HepG2 (cell line): ENCODE results near the gene ZDHHC7.

Source experiments
- BHLHE40 ChIP-seq: IDR thresholded peaks from 2 replicates; pipeline ENCODE4 v1.6.1; 2011; ENCODE audit warnings: low read length, improper control_type of control experiment
- ISL2 ChIP-seq: sonication (generic); formaldehyde crosslinking; IDR thresholded peaks from 2 replicates; pipeline ENCODE4 v1.5.0; 2020; ENCODE audit warnings: missing genetic modification reagents
- PHF21A ChIP-seq: sonication (generic); formaldehyde crosslinking; IDR thresholded peaks from 2 replicates; pipeline ENCODE4 v1.5.0; 2020; ENCODE audit warnings: mild to moderate bottlenecking, missing genetic modification reagents
- TAF1 ChIP-seq: sonication (generic); formaldehyde crosslinking; IDR thresholded peaks from 2 replicates; pipeline ENCODE4 v1.4.0; 2020; ENCODE audit warnings: missing genetic modification reagents
- TCF12 ChIP-seq, 2 experiments: fragments of 450-650 bp in 1 of 2; sonication (generic) in 1 of 2; formaldehyde crosslinking in 1 of 2; IDR thresholded peaks; 2 replicates each; pipeline versions ENCODE4 v1.6.1 to v1.8.0; 2017 to 2022; ENCODE audit warnings: antibody characterized with exemption in 1 of 2, mild to moderate bottlenecking in 1 of 2, missing genetic modification reagents in 1 of 2, moderate library complexity in 1 of 2
- ZFP37 ChIP-seq: sonication (generic); formaldehyde crosslinking; IDR thresholded peaks from 2 replicates; pipeline ENCODE4 v1.4.0; 2020; ENCODE audit warnings: missing genetic modification reagents, borderline replicate concordance
- ZNF143 ChIP-seq: sonication (generic); formaldehyde crosslinking; IDR thresholded peaks from 2 replicates; pipeline ENCODE4 v1.4.0; 2020; ENCODE audit warnings: missing genetic modification reagents
- ZNF263 ChIP-seq: sonication (generic); formaldehyde crosslinking; IDR thresholded peaks from 2 replicates; pipeline ENCODE4 v1.4.0; 2020; ENCODE audit warnings: missing genetic modification reagents
- ZNF713 ChIP-seq: sonication (generic); formaldehyde crosslinking; IDR thresholded peaks from 2 replicates; pipeline ENCODE4 v1.4.0; 2020; ENCODE audit warnings: mild to moderate bottlenecking, missing genetic modification reagents
- TF ChIP-seq, protein P1 (sequence below): fragments of 450-650 bp; IDR thresholded peaks from 2 replicates; pipeline ENCODE4 v1.6.1; 2016
- TF ChIP-seq, protein P2 (sequence below): sonication (generic); formaldehyde crosslinking; IDR thresholded peaks from 2 replicates; pipeline ENCODE4 v1.4.0; 2020; ENCODE audit warnings: missing genetic modification reagents
- TF ChIP-seq, protein P3 (sequence below): sonication (generic); formaldehyde crosslinking; conservative IDR thresholded peaks from 2 replicates; pipeline ENCODE4 v1.8.1; 2023; ENCODE audit warnings: missing genetic modification reagents

DNA sequence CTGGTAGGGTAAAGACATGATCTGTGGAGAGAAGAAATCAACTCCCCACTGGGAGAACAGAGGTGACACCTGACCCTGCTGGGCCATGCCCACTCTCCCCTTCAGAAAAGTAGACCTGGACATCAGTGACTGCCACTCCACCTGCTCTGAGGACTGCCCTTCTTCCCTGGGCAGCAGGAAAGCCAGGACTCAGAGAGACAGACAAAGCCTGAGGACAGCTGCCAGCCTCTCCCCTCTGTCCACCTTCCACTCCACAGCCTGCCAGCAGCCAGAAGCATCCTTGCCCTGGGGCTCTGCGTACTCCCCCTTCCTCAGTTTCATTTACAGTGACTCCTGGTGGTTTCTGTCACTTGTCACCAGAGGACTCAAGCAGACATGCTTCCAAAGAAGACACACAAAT, 24.5 kb downstream of the ZDHHC7 start:
- TF ChIP-seq ZNF713 (CRISPR knock-in tag) (no peak), TCF12 (IDR thresholded peaks at IDR 0.05) (no peak), TCF12 (CRISPR knock-in tag; IDR thresholded peaks at IDR 0.05) (no peak), ZNF263 (CRISPR knock-in tag) (no peak), ZFP37 (CRISPR knock-in tag) (no peak), ZNF143 (CRISPR knock-in tag) (no peak), ISL2 (CRISPR knock-in tag) (no peak), BHLHE40 (no peak), PHF21A (CRISPR knock-in tag) (no peak), TAF1 (CRISPR knock-in tag) (no peak)
- TF ChIP-seq, protein P1, sequence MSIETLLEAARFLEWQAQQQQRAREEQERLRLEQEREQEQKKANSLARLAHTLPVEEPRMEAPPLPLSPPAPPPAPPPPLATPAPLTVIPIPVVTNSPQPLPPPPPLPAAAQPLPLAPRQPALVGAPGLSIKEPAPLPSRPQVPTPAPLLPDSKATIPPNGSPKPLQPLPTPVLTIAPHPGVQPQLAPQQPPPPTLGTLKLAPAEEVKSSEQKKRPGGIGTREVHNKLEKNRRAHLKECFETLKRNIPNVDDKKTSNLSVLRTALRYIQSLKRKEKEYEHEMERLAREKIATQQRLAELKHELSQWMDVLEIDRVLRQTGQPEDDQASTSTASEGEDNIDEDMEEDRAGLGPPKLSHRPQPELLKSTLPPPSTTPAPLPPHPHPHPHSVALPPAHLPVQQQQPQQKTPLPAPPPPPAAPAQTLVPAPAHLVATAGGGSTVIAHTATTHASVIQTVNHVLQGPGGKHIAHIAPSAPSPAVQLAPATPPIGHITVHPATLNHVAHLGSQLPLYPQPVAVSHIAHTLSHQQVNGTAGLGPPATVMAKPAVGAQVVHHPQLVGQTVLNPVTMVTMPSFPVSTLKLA: no peak
- TF ChIP-seq, protein P2, sequence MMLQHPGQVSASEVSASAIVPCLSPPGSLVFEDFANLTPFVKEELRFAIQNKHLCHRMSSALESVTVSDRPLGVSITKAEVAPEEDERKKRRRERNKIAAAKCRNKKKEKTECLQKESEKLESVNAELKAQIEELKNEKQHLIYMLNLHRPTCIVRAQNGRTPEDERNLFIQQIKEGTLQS: no peak
- TF ChIP-seq, protein P3, sequence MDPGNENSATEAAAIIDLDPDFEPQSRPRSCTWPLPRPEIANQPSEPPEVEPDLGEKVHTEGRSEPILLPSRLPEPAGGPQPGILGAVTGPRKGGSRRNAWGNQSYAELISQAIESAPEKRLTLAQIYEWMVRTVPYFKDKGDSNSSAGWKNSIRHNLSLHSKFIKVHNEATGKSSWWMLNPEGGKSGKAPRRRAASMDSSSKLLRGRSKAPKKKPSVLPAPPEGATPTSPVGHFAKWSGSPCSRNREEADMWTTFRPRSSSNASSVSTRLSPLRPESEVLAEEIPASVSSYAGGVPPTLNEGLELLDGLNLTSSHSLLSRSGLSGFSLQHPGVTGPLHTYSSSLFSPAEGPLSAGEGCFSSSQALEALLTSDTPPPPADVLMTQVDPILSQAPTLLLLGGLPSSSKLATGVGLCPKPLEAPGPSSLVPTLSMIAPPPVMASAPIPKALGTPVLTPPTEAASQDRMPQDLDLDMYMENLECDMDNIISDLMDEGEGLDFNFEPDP: no peak
